GM21447 (cell line): Measurements from ENCODE around the gene GM2A.
"Not testable (repeated sequence)": the region's sequence is repeated elsewhere in the genome, so short reads cannot be mapped to it uniquely, and the experiment has no call there.

Source experiments
- ATAC-seq: cut with Tn5 transposase; IDR thresholded peaks from one replicate; pipeline ENCODE4 v1.9.1; 2021; ENCODE audit not compliant: unreplicated experiment

The GM2A gene

GRCh38 chr5:151227918-151228447, 25.0 kb upstream of the GM2A start:
- no peak for ATAC-seq

DNA sequence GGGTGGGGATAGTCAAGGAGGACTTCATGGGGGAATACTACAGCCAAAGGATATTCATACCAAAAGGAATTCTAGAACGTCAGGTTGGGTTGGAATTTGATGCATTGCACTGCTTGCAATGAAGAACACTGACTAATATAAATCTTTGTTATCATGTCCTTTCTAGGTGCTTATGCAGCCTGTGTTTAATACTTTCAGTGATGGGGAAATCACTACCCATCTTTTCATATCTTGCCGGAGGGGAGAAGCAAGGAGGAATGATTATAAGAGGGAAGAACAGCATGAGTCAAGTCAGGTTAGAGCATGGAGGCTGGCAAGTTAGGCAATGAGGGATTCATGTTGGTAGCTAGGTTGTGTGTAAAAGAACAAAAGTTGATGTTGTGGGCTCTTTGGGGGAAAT, 24.0 kb upstream of the GM2A start:
- ATAC-seq = no peak

GRCh38 chr5:151230048-151230680, 22.8 kb upstream of the GM2A start:
- no peak for ATAC-seq

DNA sequence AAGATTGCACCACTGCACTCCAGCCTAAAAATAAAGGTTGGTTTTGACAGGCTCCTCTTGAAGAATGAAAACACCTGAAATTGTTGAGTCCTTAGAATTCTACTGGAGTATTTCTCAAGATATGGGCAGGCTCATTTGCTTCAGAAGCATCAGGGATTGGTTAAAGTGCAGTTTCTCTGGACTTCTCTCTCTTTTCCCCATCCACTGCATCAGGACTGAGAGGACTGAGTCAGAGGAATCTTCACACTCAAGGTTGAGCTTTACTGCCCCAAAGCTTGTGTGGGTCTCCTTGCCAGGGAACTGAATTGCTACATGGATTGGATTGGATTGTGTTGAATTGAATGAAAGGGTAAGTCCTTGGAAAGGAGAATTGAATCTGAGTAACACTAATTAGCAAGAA, 21.6 kb upstream of the GM2A start:
- no peak for ATAC-seq

GRCh38 chr5:151233616-151234085, 19.3 kb upstream of the GM2A start:
- peak; percentile 56 for ATAC-seq

DNA sequence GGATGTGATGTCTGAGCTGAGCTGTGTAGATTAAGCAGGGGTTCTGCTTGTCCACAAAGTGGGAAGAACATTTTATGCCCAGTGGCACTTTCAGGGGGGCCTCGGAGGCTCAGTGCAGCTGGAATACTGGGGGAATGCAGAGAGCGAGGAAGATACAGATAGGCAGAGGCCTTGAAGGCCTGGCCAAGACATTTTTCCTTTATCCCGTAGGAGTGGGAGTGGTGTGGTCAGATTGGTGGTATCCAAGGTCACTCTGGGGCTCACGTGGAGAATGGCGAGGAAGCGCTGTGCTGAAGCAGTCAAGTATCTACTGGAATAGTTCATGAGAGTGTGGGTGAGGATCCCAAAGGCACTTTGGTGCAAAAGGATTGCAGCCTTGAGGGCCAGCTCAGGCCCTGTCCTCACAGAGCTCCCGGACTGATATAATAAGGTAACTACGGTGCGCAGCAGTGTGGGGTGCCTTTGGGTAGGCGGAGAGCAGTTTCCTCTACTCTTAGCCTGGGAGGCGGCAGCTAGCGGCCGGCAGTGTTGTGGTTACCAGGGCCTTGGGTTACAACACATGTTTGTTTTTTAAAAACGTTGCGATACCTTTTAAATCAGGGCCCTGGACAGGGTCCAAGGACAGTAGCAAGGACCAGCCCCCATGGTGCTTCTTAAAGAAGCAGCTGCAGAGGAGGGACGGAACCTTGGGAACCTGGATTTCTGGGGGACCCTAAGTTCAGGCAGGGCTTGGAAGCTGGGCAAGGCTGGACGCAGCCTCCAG, 18.3 kb upstream of the GM2A start:
- ATAC-seq = peak; percentile 59

DNA sequence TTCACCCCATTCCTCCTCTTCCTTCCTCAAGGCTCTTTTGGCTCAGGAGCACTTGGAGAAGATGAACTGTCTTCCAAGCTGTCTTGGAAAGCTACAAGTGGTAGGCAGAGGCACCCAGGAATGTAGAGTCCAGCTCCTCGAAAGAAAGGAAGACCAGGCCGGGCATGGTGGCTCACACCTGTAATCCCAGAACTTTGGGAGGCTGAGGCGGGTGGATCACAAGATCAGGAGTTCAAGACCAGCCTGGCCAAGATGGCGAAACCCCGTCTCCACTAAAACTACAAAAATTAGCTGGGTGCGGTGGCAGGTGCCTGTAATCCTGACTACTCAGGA, 17.8 kb upstream of the GM2A start:
- ATAC-seq = not testable (repeated sequence)

DNA sequence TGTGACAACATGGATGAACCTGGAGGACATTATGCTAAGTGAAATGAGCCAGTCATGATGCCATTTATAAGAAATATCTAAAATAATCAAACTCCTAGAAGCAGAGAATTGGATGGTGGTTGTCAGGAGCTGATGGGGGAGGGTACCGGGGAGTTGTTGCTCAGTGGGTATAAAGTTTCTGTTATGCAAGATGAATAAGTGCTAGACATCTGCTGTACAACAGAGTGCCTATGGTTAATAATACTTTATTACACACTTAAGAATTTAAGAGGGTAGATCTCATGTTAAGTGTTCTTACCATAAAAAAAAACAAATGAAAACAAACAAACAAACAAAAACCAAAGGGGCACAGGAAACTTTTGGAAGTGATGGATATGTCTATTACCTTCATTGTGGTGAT, 16.1 kb upstream of the GM2A start:
- no peak for ATAC-seq

DNA sequence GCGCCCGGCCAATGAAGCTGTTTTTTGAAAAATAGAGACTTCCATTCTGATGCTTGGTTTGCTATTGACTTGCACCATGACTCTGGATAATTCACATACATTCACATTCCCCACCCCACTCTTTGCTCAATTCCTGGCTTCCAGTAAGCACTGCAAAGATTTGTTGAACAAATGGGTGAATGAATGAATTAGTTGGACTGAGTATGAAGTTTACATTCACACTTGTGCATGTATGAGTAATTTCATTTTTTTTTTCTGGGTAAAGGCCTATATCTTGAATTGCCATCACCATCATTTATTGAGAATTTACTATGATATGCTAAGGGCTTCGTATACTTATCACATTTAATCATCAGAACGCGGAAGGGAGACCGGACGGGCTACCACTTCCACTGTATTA, 15.3 kb upstream of the GM2A start:
- no peak for ATAC-seq

- peak; percentile 45 for ATAC-seq
Measured at GRCh38 chr5:151238303-151238741, 14.7 kb upstream of the GM2A start.

DNA sequence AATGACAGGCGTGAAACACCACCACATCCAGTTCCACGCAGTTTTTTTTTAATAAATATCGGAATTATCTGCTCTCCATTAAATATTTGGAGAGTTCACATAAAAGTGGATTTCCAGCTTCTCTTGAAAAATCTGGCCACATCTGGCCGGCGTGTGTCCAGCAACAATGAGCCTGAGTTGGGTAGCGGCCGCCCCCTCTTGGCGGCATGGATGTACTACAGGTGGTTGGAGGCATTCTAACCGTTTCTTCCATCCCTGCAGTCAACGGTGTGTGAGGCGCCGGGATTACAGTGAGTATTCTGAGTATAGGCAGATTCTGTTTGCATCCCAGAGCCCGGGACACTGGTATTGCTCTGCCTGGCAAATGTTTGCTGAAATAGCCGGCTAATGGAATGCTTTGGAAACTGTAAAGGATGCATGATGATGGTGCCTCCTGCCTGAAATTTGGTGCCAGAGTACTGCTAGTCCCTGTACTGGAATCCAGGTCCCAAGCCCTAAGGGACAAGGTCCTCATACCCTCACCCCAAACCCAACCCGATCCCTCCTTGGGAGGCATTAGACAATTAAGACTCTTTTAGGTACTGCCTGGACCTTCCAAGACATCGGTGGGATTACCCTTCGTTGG, 13.6 kb upstream of the GM2A start:
- no peak for ATAC-seq

DNA sequence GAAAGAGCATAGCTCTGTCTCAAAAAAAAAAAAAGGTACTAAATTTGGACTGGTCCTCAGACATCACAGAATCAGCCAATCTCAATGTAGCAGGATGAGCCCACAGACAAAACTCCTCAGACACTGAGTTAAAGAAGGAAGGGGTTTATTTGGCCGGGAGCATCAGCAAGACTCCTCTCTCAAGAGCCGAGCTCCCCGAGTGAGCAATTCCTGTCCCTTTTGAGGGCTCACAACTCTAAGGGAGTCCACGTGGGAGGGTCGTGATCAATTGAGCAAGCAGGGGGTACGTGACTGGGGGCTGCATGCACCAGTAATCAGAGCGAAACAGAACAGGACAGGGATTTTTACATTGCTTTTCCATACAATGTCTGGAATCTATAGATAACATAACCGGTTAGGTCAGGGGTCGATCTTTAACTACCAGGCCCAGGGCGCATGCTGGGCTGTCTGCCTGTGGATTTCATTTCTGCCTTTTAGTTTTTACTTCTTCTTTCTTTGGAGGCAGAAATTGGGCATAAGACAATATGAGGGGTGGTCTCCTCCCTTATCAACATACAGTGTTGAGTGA, 12.6 kb upstream of the GM2A start:
- ATAC-seq = not testable (repeated sequence)

- ATAC-seq = no peak
Measured at GRCh38 chr5:151240924-151241635, 11.9 kb upstream of the GM2A start.

- ATAC-seq = no peak
Measured at GRCh38 chr5:151243127-151243526, 9.9 kb upstream of the GM2A start.

- ATAC-seq = no peak
Measured at GRCh38 chr5:151243564-151243963, 9.4 kb upstream of the GM2A start.

DNA sequence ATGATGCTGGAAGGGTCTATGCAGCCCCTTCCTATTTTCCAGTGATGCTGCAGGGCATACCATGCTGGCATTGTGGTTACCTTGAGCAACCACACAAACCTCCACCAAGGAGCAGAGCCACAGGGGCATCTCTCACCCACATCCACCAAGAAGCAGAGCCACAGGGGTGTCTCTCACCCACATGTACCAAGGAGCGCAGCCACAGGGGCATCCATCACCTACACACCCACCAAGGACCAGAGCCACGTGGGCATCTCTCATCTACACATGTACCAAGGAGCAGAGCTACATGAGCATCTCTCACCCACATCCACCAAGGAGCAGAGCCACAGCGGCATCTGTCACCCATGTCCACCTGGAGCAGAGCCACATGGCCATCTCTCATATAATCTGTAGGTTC, 8.8 kb upstream of the GM2A start:
- no peak for ATAC-seq

DNA sequence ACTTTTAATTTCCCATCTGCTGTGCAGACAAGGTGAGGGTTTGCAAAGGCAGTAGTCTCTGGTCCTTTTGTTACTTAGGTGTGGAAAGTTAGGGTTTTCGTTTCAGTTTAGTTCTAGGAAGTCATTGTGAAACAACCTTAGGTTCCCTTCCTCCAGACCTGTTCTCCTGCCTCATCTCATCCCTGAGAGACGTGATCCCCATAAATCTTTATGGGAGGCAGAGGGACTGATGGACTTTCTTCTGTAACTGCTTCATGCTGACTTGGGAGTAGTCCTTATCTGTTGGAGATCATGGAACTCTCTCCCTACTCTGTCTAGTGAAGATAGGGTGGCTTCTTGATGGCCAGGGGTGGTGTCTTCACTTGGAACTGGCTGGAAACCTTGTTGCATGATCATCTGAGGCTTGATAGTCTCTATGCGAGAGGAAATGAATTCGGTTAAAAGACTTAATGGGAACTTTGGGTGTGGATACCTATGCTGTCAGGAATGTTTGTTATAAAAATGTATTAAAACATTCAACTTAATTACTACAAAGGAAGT, 7.2 kb upstream of the GM2A start:
- no peak for ATAC-seq

DNA sequence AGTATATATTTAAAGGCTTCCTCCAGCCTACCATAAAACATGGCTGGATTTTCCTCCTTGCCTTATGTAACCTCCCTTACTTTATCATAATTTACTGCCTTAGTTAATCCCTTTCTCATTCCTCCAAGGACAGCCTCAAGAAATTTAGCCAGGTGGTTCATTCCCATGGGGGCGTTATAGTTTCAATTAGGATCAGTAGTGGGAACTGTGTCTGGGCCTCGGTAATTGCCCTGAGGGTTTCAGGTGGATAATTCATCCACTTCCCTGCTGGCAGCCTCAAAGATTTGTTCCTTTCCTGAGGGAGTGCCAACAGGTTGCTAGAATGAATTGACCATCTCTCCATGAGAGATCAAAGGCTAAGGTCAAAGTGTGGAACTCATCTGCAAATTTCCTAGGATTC, 4.3 kb upstream of the GM2A start:
- ATAC-seq = no peak

GRCh38 chr5:151249281-151249680, 3.7 kb upstream of the GM2A start:
- ATAC-seq = no peak

GRCh38 chr5:151250346-151251000, 2.5 kb upstream of the GM2A start:
- no peak for ATAC-seq
